HG02884 (cell line): ENCODE results near the gene IFIT1.

Experiments
- ATAC-seq: cut with Tn5 transposase; IDR thresholded peaks from one replicate; pipeline ENCODE4 v1.9.1; 2021; ENCODE audit warnings: mild to moderate bottlenecking, moderate library complexity; ENCODE audit not compliant: unreplicated experiment

The IFIT1 gene

GRCh38 chr10:89391907-89392756, at the start of gene IFIT1:
IFIT1 (plus strand) TSS chr10:89392623; CDS start chr10:89392713, 90 bp downstream.
- peak; percentile 88 for ATAC-seq

DNA sequence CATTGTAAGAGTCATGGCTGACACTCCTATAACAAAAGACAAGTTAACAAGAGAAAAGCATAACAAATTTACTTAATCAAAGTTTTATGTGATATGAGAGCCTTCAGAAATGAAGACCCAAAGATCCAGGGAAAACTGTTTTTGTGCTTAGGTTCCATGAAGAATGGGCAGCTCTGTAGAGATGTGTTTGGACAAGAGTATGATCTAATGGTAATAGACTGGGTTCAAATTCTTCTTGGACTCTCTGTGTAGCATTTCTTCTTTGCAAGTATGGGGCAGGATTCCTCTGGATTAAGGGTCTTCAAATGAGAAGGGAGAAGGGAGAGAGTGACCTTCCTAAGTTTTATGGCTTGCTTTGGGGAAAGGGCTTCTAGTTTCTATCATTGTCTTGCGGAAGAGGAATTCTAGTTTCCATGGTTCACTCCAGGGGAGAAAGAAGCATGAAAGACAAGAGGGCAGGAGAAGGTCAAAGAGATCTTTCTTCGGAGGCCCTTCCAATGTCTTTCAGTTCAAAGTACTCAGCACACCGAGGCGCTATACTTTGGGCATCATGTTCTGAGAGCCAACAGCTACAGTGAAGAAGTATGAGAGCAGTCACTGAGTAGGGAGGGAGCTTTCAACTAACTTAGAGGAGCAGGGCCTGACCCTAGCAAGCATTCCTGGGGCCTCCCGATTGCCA, 49.2 kb upstream of the IFIT1 start:
- ATAC-seq = no peak

GRCh38 chr10:89344156-89344555, 48.3 kb upstream of the IFIT1 start:
- no peak for ATAC-seq

- ATAC-seq = no peak
Measured at GRCh38 chr10:89345367-89346000, 46.9 kb upstream of the IFIT1 start.

DNA sequence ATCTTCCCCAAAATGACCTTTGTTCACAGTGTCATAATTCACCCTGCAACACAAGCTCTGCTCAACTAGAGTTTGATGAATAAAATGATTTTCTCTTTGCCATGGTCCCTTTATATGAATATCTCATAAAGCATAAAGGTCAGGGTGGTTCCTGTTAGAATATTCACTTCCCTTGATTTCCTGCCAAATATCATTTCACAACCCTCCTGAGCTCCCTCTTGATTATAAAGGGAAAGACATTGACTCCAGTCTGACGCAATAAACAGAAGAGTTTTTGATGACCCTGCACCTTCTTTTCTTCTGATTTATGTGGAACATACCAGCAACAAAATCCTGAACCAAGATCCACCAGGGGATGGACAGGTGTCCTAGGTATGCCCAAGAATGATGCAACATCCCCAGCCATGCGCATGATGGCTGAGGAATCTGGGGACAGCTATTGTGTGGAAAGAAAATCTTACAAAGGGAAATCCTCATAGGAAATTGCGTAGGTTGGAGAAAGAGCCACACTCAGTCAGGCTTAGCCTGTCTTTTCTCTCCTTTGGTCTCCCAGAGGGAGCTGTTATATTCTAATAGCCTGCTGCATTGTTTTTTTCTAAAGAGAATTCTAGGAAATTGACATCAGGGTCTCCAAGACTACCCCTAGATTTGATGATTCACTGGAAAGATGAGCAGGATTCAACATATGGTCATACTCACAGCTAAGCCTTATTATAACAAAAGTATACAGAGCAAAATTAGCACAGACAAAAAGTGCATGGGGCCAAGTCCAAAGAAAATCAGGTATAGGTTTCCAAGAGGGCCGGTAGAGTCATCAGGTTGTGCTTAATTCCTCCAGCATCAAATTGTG, 45.8 kb upstream of the IFIT1 start:
- no peak for ATAC-seq

DNA sequence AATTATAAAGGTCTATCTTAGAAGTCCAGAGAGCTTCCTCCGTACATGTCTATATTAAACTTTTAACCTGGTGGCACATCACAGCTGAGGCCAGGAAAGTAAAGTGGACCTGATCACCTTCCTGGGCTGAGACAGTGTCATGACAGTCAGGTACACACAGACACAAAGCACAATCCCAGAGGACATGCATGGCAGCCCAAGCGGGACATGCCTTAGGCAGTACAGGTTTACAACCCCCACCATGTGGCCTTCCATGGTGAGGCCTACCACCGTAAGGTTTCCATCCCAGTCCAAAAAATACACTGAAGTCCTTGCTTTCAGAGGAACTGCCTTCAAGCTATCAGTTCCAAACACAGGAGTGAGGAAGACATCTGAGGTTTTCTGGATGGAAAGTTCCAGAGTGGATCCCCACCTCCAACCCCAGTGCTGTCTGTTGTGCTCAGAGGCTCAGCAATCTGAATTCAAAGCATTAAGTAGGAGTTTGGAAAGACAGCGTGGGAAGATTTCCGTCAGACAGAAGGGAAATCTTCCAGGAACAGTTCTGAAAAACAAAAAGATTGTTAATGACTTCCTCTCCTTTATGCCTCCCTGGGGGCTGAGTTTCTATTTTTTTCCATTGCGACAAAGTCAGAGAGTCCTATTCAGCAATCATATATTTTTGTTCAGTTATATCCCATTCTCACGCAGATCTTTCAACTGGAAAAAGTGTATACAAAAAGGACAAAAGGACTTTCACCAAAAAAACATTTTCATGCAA, 44.5 kb upstream of the IFIT1 start:
- ATAC-seq = no peak

- ATAC-seq = no peak
Measured at GRCh38 chr10:89348481-89348880, 43.9 kb upstream of the IFIT1 start.

DNA sequence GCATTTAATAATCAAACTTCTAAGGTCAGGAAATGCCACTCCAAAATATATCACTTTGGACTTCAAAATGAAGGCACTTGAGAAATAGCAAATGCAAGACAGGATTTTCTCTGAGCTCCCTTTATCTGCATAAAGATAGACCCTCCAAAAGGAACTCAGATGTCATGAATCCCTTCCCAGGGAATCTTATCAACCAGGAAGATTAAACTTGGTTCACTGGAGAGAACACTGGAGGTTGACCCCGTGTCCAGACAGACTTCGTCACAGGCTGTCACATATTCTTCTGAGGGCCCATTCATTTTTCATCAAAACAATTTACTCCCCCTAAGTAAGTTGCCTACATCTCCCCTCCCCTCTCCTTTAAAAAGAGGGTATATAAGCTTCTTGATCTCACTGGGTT, 43.4 kb upstream of the IFIT1 start:
- no peak for ATAC-seq

DNA sequence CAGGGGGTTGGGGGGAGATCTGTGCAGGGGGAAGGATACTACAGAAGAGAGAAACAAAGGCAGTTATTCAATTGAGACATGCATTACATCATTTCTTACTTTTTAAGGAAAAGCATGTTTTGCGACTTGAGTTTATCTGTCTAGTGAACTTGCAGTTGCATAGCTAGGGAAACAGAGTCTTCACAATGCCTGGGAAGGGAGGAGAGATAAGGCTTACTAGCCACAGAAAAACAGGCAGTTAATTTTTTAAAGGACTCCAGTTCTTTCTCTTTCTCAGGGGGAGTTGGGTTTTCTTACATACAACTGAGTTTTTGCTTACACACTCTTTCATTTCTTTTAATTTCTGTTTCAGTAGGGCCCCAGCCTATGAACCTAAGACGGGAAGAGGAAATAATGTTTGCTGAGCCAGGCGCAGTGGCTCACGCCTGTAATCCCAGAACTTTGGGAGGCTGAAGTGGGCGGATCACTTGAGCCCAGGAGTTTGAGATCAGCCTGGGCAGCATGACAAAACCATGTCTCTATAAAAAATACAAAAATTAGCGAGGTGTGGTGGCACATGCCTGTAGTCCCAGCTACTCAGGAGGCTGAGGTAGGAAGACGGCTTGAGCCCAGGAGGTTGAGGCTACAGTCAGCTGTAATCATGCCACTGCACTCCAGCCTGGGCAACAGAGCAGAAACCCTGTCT, 41.6 kb upstream of the IFIT1 start:
- ATAC-seq = peak; percentile 34

- peak; percentile 86 for ATAC-seq
Measured at GRCh38 chr10:89351412-89351779, 41.0 kb upstream of the IFIT1 start.

GRCh38 chr10:89351780-89352597, 40.4 kb upstream of the IFIT1 start:
- no peak for ATAC-seq

DNA sequence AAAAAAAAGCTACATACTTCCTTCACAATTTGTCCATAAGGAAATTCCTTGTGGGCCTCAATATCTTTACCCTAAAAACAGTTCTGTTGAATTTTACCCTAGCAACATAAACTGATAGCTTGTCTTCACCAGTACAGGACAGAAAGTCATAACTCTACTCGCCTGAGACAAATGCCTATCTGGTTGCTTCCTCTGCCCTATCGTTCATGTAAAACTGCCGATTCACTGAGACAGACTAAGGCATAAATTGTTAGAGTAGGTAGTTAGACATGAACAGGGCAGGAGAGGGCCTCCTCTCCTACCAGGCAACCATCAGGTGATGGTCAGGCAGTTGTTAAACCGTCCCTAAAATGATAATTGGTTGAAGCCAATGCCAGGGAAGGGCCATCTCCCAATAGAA, 39.6 kb upstream of the IFIT1 start:
- ATAC-seq = no peak

DNA sequence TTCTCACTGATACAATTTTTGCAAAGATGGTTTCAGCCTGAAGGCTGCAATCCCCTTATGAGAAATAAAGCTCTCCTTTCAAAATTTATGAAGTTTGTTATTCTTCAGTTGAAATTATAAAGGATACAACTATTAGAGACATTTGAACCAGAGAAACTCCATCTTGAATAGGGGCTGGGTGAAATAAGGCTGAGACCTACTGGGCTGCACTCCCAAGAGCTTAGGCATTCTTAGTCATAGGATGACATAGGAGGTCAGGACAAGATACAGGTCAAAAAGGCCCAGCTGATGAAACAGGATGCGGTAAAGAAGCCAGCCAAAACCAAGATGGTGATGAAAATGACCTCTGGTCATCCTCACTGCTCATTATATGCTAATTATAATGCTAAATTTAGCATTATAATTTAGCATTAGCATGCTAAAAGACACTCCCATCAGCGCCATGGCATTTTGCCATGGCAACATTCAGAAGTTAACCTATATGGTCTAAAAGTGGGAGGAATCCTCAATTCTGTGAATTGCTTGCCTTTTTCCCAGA, 37.0 kb upstream of the IFIT1 start:
- no peak for ATAC-seq

DNA sequence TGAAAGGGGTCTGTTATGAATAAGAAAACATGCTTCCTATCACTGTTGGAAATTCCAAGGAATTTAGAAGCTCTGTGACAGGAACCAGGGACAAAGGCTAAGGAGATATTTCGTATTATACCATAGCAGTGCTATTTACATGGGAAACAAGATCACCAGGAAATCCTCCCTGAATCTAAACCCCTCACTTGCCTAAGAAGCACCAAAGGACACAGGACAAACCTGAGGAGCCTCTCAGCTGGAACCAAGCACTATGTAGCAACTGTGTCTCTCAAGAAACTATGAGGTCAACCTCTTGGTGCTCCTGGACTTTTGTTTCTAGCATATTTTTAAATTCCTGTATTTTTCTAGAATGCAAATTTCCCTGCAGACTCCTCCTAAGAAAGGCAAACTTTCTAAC, 35.3 kb upstream of the IFIT1 start:
- no peak for ATAC-seq

GRCh38 chr10:89357975-89358374, 34.4 kb upstream of the IFIT1 start:
- ATAC-seq = no peak

- ATAC-seq = no peak
Measured at GRCh38 chr10:89360157-89360556, 32.3 kb upstream of the IFIT1 start.

GRCh38 chr10:89362929-89363328, 29.5 kb upstream of the IFIT1 start:
- no peak for ATAC-seq

DNA sequence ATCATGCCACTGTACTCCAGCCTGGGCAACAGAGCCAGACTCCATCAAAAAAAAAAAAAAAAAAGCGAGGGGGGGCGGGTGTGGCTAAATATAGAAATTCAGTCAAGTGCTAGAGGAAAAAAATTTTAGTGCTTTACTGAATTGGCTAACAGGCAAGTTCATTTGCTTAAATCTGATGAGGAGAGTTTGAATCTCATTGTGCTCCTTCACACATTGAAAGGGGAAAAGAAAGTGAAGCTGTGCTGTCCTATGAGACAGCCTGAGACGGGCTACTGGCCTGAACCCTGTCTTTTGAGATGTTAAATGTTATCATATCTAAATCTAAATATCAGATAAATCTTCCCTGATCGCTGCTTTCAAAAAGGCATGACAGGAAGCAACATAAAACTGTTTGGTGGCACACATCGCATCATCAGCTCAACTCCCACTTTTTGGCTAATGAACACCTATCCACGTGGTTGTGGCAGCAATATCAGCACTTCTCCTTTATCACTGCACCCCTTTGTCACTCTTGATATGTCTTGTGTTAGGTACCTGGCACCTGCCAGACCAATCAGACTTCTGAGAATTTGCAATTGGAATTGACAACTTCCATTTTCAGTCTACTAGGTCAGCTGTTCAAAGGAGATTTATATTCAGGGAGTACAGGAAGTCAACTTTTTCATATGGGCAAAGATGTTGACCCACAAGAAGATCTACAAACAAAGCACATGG, 28.5 kb upstream of the IFIT1 start:
- ATAC-seq = no peak
